Measurements from ENCODE around the gene TACR1.

DNA sequence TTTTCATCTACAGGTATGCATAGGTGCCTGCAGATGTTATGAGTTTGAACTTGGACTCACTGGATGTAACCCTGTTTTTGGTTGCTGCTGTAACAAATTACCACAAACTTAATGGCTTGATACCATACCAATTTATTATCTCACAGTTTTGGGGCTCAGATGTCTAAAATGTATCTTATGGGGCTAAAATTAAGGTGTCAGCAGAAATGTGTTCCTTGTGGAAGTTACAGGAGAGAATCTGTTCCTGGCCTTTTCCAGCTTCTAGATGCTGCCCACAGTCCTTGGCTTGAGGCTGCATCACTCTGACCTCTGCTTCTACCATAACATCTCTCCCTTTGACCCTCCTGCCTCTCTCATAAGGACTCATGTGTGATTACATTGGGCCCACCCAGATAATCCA lies 193.3 kb downstream of the TACR1 start:
- TF ChIP-seq, protein P1, sequence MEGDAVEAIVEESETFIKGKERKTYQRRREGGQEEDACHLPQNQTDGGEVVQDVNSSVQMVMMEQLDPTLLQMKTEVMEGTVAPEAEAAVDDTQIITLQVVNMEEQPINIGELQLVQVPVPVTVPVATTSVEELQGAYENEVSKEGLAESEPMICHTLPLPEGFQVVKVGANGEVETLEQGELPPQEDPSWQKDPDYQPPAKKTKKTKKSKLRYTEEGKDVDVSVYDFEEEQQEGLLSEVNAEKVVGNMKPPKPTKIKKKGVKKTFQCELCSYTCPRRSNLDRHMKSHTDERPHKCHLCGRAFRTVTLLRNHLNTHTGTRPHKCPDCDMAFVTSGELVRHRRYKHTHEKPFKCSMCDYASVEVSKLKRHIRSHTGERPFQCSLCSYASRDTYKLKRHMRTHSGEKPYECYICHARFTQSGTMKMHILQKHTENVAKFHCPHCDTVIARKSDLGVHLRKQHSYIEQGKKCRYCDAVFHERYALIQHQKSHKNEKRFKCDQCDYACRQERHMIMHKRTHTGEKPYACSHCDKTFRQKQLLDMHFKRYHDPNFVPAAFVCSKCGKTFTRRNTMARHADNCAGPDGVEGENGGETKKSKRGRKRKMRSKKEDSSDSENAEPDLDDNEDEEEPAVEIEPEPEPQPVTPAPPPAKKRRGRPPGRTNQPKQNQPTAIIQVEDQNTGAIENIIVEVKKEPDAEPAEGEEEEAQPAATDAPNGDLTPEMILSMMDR (IDR thresholded peaks at IDR 0.05) = no peak
- no peak for TF ChIP-seq ZFX (IDR thresholded peaks at IDR 0.05; ENCODE audit: borderline replicate concordance)
